ENCODE data around the gene FAM131C.

DNA sequence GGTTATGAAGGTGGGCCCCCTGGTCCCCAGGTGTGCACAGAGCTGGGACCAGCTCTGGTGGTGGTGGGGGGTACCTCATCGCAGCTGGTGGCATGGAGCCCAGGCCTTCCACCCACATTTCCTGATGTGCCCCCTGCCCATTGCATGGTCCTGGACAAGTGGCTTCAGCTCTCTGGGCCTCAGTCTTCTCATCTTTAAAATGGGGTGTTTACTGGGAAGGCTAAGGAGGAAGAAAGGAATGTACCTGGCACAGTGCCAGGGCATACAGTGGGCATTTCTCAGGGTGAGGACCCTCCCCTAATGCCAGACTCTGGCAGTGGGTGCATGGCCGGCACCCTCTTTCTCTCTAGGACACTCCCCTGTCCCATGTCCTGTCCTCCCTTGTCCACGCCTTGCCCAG, 22.4 kb downstream of the FAM131C start:
- TF ChIP-seq POLR2A (IDR thresholded peaks at IDR 0.05; ENCODE audit: low read depth, low read length) (no peak), PAX5 (IDR thresholded peaks at IDR 0.05; ENCODE audit: insufficient read depth, low read length, severe bottlenecking) (no peak), TAF1 (IDR thresholded peaks at IDR 0.05; ENCODE audit: low read depth, low read length) (no peak)

Data from GM12891 (cell line).